ENCODE results near the gene ZCCHC2.

GRCh38 chr18:62529597-62529996 lies 6.8 kb downstream of the ZCCHC2 start:
- TF ChIP-seq CTCF (IDR thresholded peaks at IDR 0.05) (no peak), POLR2A (IDR thresholded peaks at IDR 0.05) (no peak)

All from Peyer's patch (tissue), 4 donors.